HL-60 (cell line): ENCODE measurements around the gene EHD4.

Experiments
- DNase-seq, 2 experiments: peaks; one replicate each; pipeline ENCODE4 v3.0.0-alpha.2; 2010 to 2020; ENCODE audit warnings: low read depth in 1 of 2, low spot score in 1 of 2
- H3K27ac ChIP-seq: fragments of 250-450 bp; sonication (Bioruptor Pico); replicated peaks from 2 replicates; pipeline ENCODE4 v1.5.1; 2020; ENCODE audit warnings: mild to moderate bottlenecking, moderate library complexity
- H3K27me3 ChIP-seq: fragments of 250-450 bp; sonication (Bioruptor Pico); 2 replicates; pipeline ENCODE4 v1.5.1; 2021; ENCODE audit warnings: mild to moderate bottlenecking, moderate library complexity; ENCODE audit not compliant: insufficient read depth, poor library complexity, severe bottlenecking
- H3K4me3 ChIP-seq: replicated peaks from 2 replicates; pipeline ENCODE4 v1.5.1; 2011; ENCODE audit warnings: mild to moderate bottlenecking, control low read depth, low read length; ENCODE audit not compliant: insufficient read depth
- GABPA ChIP-seq: IDR thresholded peaks from 2 replicates; pipeline ENCODE4 v1.6.1; 2012; ENCODE audit warnings: low read depth
- POLR2AphosphoS5 ChIP-seq: IDR thresholded peaks from 2 replicates; pipeline ENCODE4 v1.6.1; 2012; ENCODE audit warnings: low read depth
- REST ChIP-seq: IDR thresholded peaks from 2 replicates; pipeline ENCODE4 v1.6.1; 2012; ENCODE audit warnings: low read depth; ENCODE audit not compliant: insufficient replicate concordance
- SPI1 ChIP-seq: IDR thresholded peaks from 2 replicates; pipeline ENCODE4 v1.6.1; 2012; ENCODE audit warnings: low read depth, mild to moderate bottlenecking, borderline replicate concordance
- TF ChIP-seq, protein P1 (sequence below): IDR thresholded peaks from one replicate; pipeline ENCODE4 v1.5.1; 2011; ENCODE audit warnings: low read length, control low read depth, inconsistent platforms; ENCODE audit not compliant: insufficient read depth

Gene EHD4

GRCh38 chr15:41965441-41966413 lies 6.6 kb downstream of the EHD4 start:
- TF ChIP-seq, protein P1, sequence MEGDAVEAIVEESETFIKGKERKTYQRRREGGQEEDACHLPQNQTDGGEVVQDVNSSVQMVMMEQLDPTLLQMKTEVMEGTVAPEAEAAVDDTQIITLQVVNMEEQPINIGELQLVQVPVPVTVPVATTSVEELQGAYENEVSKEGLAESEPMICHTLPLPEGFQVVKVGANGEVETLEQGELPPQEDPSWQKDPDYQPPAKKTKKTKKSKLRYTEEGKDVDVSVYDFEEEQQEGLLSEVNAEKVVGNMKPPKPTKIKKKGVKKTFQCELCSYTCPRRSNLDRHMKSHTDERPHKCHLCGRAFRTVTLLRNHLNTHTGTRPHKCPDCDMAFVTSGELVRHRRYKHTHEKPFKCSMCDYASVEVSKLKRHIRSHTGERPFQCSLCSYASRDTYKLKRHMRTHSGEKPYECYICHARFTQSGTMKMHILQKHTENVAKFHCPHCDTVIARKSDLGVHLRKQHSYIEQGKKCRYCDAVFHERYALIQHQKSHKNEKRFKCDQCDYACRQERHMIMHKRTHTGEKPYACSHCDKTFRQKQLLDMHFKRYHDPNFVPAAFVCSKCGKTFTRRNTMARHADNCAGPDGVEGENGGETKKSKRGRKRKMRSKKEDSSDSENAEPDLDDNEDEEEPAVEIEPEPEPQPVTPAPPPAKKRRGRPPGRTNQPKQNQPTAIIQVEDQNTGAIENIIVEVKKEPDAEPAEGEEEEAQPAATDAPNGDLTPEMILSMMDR: no peak
- no peak for TF ChIP-seq POLR2AphosphoS5
- no peak for TF ChIP-seq SPI1
- no peak for TF ChIP-seq GABPA
- no peak for TF ChIP-seq REST
- H3K27me3 ChIP-seq: no peaks in the 10 kb centered on the region
- H3K4me3 ChIP-seq: no peak overlapping the region
- no peak for DNase-seq
- no peak overlapping the region for H3K27ac ChIP-seq

- DNase-seq: no peak
- TF ChIP-seq POLR2AphosphoS5 (no peak), GABPA (no peak), SPI1 (no peak), REST (no peak)
- TF ChIP-seq, protein P1: no peak
- Histone ChIP-seq H3K27me3 (no peaks in the 10 kb centered on the region), H3K4me3 (no peak overlapping the region), H3K27ac (no peak overlapping the region)
These were observed 10.7 kb downstream of the EHD4 start for GRCh38 chr15:41961595-41962202.

- no peak overlapping the region for H3K4me3 ChIP-seq
- H3K27ac ChIP-seq: no peak overlapping the region
These were observed 11.3 kb downstream of the EHD4 start for GRCh38 chr15:41961001-41961518.

More at GRCh38 chr15:41961001-41961518, 11.3 kb downstream of the EHD4 start:
- no peak for TF ChIP-seq POLR2AphosphoS5
- TF ChIP-seq REST: no peak
- TF ChIP-seq, protein P1: no peak
- TF ChIP-seq GABPA: no peak
- TF ChIP-seq SPI1: no peak
- DNase-seq: no peak
- H3K27me3 ChIP-seq: no peaks in the 10 kb centered on the region
